HepG2 (cell line): Measurements from ENCODE around the gene PNLDC1. TPM values are rescaled to one million over a fixed set of nuclear protein-coding genes. Genes with fewer than 3 reads are reported as not detected.
A peak's percentile ranks its signal among the peaks of the same experiment; 100 is the strongest.

Experiments used
- ATAC-seq: fragments of 200-7000 bp; cut with Tn5 transposase; 3 replicates; pipeline ENCODE4 v1.9.1; 2020; ENCODE audit warnings: mild to moderate bottlenecking, moderate library complexity
- BruUV-seq: library from RNA; stranded (reverse); fragments of 400-500 nt; replicated peaks from 2 replicates; lab custom pipeline; 2021; lab: Mats Ljungman, UMichigan
- CTCF ChIA-PET: fragments of 300-600 bp; formaldehyde crosslinking; extraction: SDS; loops from one replicate; lab custom pipeline; 2021; ENCODE audit warnings: low total read pairs, inconsistent platforms, low intra/inter-chr PET ratio; lab: Yijun Ruan, JAX
- POLR2A ChIA-PET: fragments of 350-600 bp; sonication (Branson Sonifier 250); formaldehyde crosslinking; loops from one replicate; lab custom pipeline; 2020; ENCODE audit warnings: antibody characterized with exemption, inconsistent platforms; lab: Yijun Ruan, JAX
- DNase-seq: peaks from one replicate; pipeline ENCODE4 v3.0.0-alpha.2; 2015; ENCODE audit warnings: low spot score
- FAIRE-seq: peaks from 3 replicates; lab custom pipeline; 2011; peaks lifted over from hg19 to GRCh38; lab: Jason Lieb, UNC
- H2AFZ ChIP-seq: one replicate; pipeline ENCODE4 v1.6.1; 2011; ENCODE audit warnings: low read length, inconsistent platforms
- H3K27ac ChIP-seq: fragments of 300-600 bp; 3 replicates; pipeline ENCODE4 v1.8.0; 2011; ENCODE audit warnings: mixed run types, mild to moderate bottlenecking, mixed read lengths, low read length, inconsistent platforms; ENCODE audit not compliant: insufficient read depth; ENCODE audit errors: extremely low read length
- H3K27me3 ChIP-seq, 2 experiments: fragments of 200-600 bp in 1 of 2; 2 replicates in 1 of 2; 3 replicates in 1 of 2; pipeline versions ENCODE4 v1.6.0 to v1.8.0; 2011; ENCODE audit warnings: low read length in 2 of 2, mild to moderate bottlenecking in 2 of 2, moderate library complexity in 2 of 2, inconsistent platforms in 1 of 2; ENCODE audit not compliant: insufficient read depth in 2 of 2, control insufficient read depth in 1 of 2
- H3K36me3 ChIP-seq, 2 experiments: fragments of 200-600 bp in 1 of 2; replicated peaks in 1 of 2; 2 replicates in 1 of 2; 3 replicates in 1 of 2; pipeline versions ENCODE4 v1.5.1 to v1.8.0; 2011; ENCODE audit warnings: low read length in 2 of 2, inconsistent platforms in 1 of 2; ENCODE audit not compliant: insufficient read depth in 2 of 2, control insufficient read depth in 1 of 2
- H3K4me1 ChIP-seq: 2 replicates; pipeline ENCODE4 v1.5.1; 2012; ENCODE audit warnings: low read length, inconsistent platforms; ENCODE audit not compliant: insufficient read depth
- H3K4me2 ChIP-seq: 2 replicates; pipeline ENCODE4 v1.6.0; 2011; ENCODE audit warnings: low read depth, low read length, inconsistent platforms
- H3K4me3 ChIP-seq, 3 experiments: fragments of 200-600 bp in 1 of 3; sonication (generic), shearing (Covaris generic) in 1 of 3; replicated peaks in 1 of 3; 2 replicates each; pipeline ENCODE4 v1.5.1; 2011 to 2016; ENCODE audit warnings: low read length in 3 of 3, inconsistent platforms in 2 of 3, low read depth in 2 of 3, mild to moderate bottlenecking in 2 of 3, control low read depth in 1 of 3, mixed read lengths in 1 of 3; ENCODE audit not compliant: insufficient read depth in 1 of 3
- H3K79me2 ChIP-seq: one replicate; pipeline ENCODE4 v1.6.1; 2011; ENCODE audit warnings: low read length, inconsistent platforms; ENCODE audit not compliant: insufficient read depth
- H3K9ac ChIP-seq: 2 replicates; pipeline ENCODE4 v1.6.0; 2011; ENCODE audit warnings: mild to moderate bottlenecking, low read depth, low read length, inconsistent platforms; ENCODE audit not compliant: insufficient read depth
- H3K9me3 ChIP-seq: 2 replicates; pipeline ENCODE4 v1.5.1; 2012; ENCODE audit warnings: mild to moderate bottlenecking, low read length
- H4K20me1 ChIP-seq: 2 replicates; pipeline ENCODE4 v1.6.0; 2011; ENCODE audit warnings: inconsistent platforms, mild to moderate bottlenecking, low read length, moderate library complexity; ENCODE audit not compliant: insufficient read depth
- GPN1 ChIP-seq: sonication (generic); formaldehyde crosslinking; IDR thresholded peaks from 2 replicates; pipeline ENCODE4 v1.5.1; 2020; ENCODE audit warnings: missing genetic modification reagents, borderline replicate concordance
- JUNB ChIP-seq: sonication (generic); formaldehyde crosslinking; IDR thresholded peaks from 2 replicates; pipeline ENCODE4 v1.8.0; 2022; ENCODE audit warnings: missing genetic modification reagents, mild to moderate bottlenecking, borderline replicate concordance
- KDM5A ChIP-seq: fragments of 200-600 bp; sonication (generic); IDR thresholded peaks from 2 replicates; pipeline ENCODE4 v1.7.0; 2018; ENCODE audit warnings: antibody characterized with exemption, mild to moderate bottlenecking, low read length, borderline replicate concordance
- NR1H2 ChIP-seq: sonication (generic); formaldehyde crosslinking; IDR thresholded peaks from 2 replicates; pipeline ENCODE4 v1.8.1; 2022; ENCODE audit warnings: low read depth, missing genetic modification reagents, borderline replicate concordance
- PHF5A ChIP-seq: IDR thresholded peaks from one replicate; pipeline ENCODE4 v1.6.1; 2018; ENCODE audit warnings: low read depth, missing genetic modification reagents; ENCODE audit not compliant: unreplicated experiment
- POLR2A ChIP-seq, 2 experiments: IDR thresholded peaks; 2 replicates each; pipeline ENCODE4 v1.6.1; 2011; ENCODE audit warnings: low read depth in 2 of 2, low read length in 2 of 2, mild to moderate bottlenecking in 1 of 2, moderate library complexity in 1 of 2; ENCODE audit not compliant: insufficient read depth in 1 of 2
- PPARG ChIP-seq: conservative IDR thresholded peaks from 2 replicates; pipeline ENCODE4 v1.6.1; 2016; ENCODE audit warnings: missing biosample characterization, missing genetic modification reagents
- TOE1 ChIP-seq: sonication (generic); formaldehyde crosslinking; IDR thresholded peaks from 2 replicates; pipeline ENCODE4 v1.4.0; 2020; ENCODE audit warnings: mild to moderate bottlenecking, missing genetic modification reagents
- WIZ ChIP-seq: sonication (generic); formaldehyde crosslinking; IDR thresholded peaks from 2 replicates; pipeline ENCODE4 v1.5.1; 2020; ENCODE audit warnings: mild to moderate bottlenecking, missing genetic modification reagents
- ZNF546 ChIP-seq: sonication (generic); formaldehyde crosslinking; conservative IDR thresholded peaks from 2 replicates; pipeline ENCODE4 v1.8.1; 2023; ENCODE audit warnings: mild to moderate bottlenecking, missing genetic modification reagents
- WGBS: methylation state at CpG from one replicate; pipeline ENCODE4 v1.1.6; 2017; ENCODE audit warnings: low lambda C conversion rate; 5-methylcytosine and 5-hydroxymethylcytosine counted together
- in situ Hi-C: cut with HindIII; loops from 2 replicates; pipeline ENCODE4 v1.10.0; 2017; ENCODE audit warnings: low pct_unique_long_range_greater_than_20kb; ENCODE audit not compliant: extremely low pct_ligation_motif_present
- intact Hi-C: fragments of 100-400 bp; cut with micrococcal nuclease; formaldehyde crosslinking; loops from one replicate; pipeline ENCODE4 v1.10.0; 2022; ENCODE audit not compliant: unreplicated experiment
- polyA plus RNA-seq, 8 experiments: library from polyadenylated mRNA; depleted of rRNA in 3 of 8; stranded (reverse) in 7 of 8; unstranded in 1 of 8; fragments of >200 nt; fragmentation: Illumina TruSeq in 4 of 8; extraction: Trizol in 4 of 8; gene quantifications; 2 replicates each; pipeline versions ENCODE4 v1.2.1 to v1.2.3, GENCODE V29; 2011 to 2016; ENCODE audit warnings: low read depth in 4 of 8, missing spikeins in 1 of 8, mixed read lengths in 1 of 8; ENCODE audit not compliant: insufficient read depth in 1 of 8
- total RNA-seq, 5 experiments: library from RNA; depleted of rRNA; stranded (reverse); fragments of >200 nt; fragmentation: Illumina TruSeq; extraction: Trizol; gene quantifications; 2 replicates each; pipeline ENCODE4 v1.2.3, GENCODE V29; 2016; ENCODE audit warnings: low read depth in 1 of 5
- TF ChIP-seq, protein P1 (sequence below): sonication (generic); formaldehyde crosslinking; IDR thresholded peaks from 2 replicates; pipeline ENCODE4 v1.5.0; 2020; ENCODE audit warnings: mild to moderate bottlenecking, missing genetic modification reagents
- TF ChIP-seq, protein P2 (sequence below): sonication (generic); formaldehyde crosslinking; IDR thresholded peaks from 2 replicates; pipeline ENCODE4 v1.4.0; 2020; ENCODE audit warnings: mild to moderate bottlenecking, missing genetic modification reagents
- TF ChIP-seq, protein P3 (sequence below): IDR thresholded peaks from 2 replicates; pipeline ENCODE4 v1.6.1; 2018; ENCODE audit warnings: missing genetic modification reagents
- TF ChIP-seq, protein P4 (sequence below): sonication (generic); formaldehyde crosslinking; IDR thresholded peaks from 2 replicates; pipeline ENCODE4 v1.4.0; 2020; ENCODE audit warnings: mild to moderate bottlenecking, missing genetic modification reagents
- TF ChIP-seq, protein P5 (sequence below): sonication (generic); formaldehyde crosslinking; IDR thresholded peaks from 2 replicates; pipeline ENCODE4 v1.5.0; 2020; ENCODE audit warnings: missing genetic modification reagents
- TF ChIP-seq, protein P6 (sequence below): sonication (generic); formaldehyde crosslinking; IDR thresholded peaks from 2 replicates; pipeline ENCODE4 v1.4.0; 2020; ENCODE audit warnings: missing genetic modification reagents; ENCODE audit errors: not compliant biosample characterization

Gene PNLDC1
- total and polyA plus RNA-seq, 2 of the 13 experiments (the other 11 are each of a cell fraction or from before 2014, with no cell fraction given) = not detected

DNA sequence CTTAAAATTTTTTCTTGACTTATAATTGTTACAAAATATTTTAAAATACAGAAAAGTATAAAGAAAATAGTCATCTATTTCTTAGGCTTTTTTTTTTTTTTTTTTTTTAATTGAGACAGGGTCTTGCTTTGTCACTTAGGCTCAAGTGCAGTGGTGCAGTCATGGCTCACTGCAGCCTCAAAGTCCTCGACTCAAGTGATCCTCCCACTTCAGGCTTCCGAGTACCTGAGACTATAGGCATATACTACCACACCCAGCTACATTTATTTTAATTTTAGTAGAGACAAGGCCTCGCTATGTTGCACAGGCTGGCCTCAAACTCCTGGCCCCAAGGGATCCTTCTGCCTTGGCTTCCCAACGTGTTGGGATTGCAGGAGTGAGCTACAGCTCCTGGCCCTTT is 43.6 kb upstream of the PNLDC1 start:
- 95% methylated on average over 4 of the region's 4 CpGs for WGBS
- Histone ChIP-seq H3K4me1 (peaks cover 34% of the 10 kb centered on the region), H3K4me3 (no peak overlapping the region), H3K9ac (no peak overlapping the region), H3K4me2 (no peak overlapping the region), H3K79me2 (peaks cover 19% of the 10 kb centered on the region), H4K20me1 (no peaks in the 10 kb centered on the region), H3K9me3 (no peaks in the 10 kb centered on the region), H2AFZ (no peak overlapping the region), H3K27ac (peak overlapping the region; percentile 4), H3K36me3 (peaks cover 13 to 46% of the 10 kb centered on the region in 2 experiments), H3K27me3 (no peaks in the 10 kb centered on the region; a peak in 1 of 5 replicates)
- intact Hi-C loops (no loop called here), in situ Hi-C loops (no loop called here)
- DNase-seq (no peak), FAIRE-seq (no peak), ATAC-seq (no peak)
- ChIA-PET POLR2A (interaction anchor here (10.2 kb wide), 1 partner anchor 28 kb away, joined by 175 read pairs; the partner anchor contains the start of gene WTAP), CTCF (no interaction called here)
- no TSS peak for BruUV-seq
- TF ChIP-seq POLR2A (IDR thresholded peaks at IDR 0.05; ENCODE audit: insufficient read depth in 1 of 2, low read depth in 2 of 2, low read length in 2 of 2) (peak in 1 of 2 experiments; percentile 30; a peak in 1 of 4 replicates), WIZ (no peak), GPN1 (CRISPR knock-in tag) (no peak), PHF5A (CRISPR knock-in tag) (no peak), TOE1 (CRISPR knock-in tag) (no peak), ZNF546 (CRISPR knock-in tag) (no peak), NR1H2 (CRISPR knock-in tag) (no peak), PPARG (CRISPR knock-in tag) (no peak), JUNB (CRISPR knock-in tag) (no peak), KDM5A (no peak)
- TF ChIP-seq, protein P1, sequence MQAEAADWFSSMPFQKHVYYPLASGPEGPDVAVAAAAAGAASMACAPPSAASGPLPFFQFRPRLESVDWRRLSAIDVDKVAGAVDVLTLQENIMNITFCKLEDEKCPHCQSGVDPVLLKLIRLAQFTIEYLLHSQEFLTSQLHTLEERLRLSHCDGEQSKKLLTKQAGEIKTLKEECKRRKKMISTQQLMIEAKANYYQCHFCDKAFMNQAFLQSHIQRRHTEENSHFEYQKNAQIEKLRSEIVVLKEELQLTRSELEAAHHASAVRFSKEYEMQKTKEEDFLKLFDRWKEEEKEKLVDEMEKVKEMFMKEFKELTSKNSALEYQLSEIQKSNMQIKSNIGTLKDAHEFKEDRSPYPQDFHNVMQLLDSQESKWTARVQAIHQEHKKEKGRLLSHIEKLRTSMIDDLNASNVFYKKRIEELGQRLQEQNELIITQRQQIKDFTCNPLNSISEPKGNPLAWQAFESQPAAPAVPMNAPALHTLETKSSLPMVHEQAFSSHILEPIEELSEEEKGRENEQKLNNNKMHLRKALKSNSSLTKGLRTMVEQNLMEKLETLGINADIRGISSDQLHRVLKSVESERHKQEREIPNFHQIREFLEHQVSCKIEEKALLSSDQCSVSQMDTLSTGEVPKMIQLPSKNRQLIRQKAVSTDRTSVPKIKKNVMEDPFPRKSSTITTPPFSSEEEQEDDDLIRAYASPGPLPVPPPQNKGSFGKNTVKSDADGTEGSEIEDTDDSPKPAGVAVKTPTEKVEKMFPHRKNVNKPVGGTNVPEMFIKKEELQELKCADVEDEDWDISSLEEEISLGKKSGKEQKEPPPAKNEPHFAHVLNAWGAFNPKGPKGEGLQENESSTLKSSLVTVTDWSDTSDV (CRISPR knock-in tag) = no peak
- TF ChIP-seq, protein P2, sequence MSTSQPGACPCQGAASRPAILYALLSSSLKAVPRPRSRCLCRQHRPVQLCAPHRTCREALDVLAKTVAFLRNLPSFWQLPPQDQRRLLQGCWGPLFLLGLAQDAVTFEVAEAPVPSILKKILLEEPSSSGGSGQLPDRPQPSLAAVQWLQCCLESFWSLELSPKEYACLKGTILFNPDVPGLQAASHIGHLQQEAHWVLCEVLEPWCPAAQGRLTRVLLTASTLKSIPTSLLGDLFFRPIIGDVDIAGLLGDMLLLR = no peak
- TF ChIP-seq, protein P3, sequence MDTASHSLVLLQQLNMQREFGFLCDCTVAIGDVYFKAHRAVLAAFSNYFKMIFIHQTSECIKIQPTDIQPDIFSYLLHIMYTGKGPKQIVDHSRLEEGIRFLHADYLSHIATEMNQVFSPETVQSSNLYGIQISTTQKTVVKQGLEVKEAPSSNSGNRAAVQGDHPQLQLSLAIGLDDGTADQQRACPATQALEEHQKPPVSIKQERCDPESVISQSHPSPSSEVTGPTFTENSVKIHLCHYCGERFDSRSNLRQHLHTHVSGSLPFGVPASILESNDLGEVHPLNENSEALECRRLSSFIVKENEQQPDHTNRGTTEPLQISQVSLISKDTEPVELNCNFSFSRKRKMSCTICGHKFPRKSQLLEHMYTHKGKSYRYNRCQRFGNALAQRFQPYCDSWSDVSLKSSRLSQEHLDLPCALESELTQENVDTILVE (CRISPR knock-in tag) = no peak
- TF ChIP-seq, protein P4, sequence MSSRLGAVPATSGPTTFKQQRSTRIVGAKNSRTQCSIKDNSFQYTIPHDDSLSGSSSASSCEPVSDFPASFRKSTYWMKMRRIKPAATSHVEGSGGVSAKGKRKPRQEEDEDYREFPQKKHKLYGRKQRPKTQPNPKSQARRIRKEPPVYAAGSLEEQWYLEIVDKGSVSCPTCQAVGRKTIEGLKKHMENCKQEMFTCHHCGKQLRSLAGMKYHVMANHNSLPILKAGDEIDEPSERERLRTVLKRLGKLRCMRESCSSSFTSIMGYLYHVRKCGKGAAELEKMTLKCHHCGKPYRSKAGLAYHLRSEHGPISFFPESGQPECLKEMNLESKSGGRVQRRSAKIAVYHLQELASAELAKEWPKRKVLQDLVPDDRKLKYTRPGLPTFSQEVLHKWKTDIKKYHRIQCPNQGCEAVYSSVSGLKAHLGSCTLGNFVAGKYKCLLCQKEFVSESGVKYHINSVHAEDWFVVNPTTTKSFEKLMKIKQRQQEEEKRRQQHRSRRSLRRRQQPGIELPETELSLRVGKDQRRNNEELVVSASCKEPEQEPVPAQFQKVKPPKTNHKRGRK (CRISPR knock-in tag) = no peak
- TF ChIP-seq, protein P5, sequence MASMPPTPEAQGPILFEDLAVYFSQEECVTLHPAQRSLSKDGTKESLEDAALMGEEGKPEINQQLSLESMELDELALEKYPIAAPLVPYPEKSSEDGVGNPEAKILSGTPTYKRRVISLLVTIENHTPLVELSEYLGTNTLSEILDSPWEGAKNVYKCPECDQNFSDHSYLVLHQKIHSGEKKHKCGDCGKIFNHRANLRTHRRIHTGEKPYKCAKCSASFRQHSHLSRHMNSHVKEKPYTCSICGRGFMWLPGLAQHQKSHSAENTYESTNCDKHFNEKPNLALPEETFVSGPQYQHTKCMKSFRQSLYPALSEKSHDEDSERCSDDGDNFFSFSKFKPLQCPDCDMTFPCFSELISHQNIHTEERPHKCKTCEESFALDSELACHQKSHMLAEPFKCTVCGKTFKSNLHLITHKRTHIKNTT (CRISPR knock-in tag) = no peak
- TF ChIP-seq, protein P6, sequence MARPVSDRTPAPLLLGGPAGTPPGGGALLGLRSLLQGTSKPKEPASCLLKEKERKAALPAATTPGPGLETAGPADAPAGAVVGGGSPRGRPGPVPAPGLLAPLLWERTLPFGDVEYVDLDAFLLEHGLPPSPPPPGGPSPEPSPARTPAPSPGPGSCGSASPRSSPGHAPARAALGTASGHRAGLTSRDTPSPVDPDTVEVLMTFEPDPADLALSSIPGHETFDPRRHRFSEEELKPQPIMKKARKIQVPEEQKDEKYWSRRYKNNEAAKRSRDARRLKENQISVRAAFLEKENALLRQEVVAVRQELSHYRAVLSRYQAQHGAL = no peak
